AG04450 (cell line): Measurements from ENCODE around the gene NTNG1. TPM values are rescaled to one million over a fixed set of nuclear protein-coding genes. Genes with fewer than 3 reads are reported as not detected.

Experiments used
- CTCF ChIA-PET: fragments of 300-600, 350-600 bp; formaldehyde crosslinking; extraction: SDS; loops from one replicate; lab custom pipeline; 2022; ENCODE audit warnings: antibody characterized with exemption, inconsistent platforms; lab: Charles Lee
- POLR2A ChIA-PET: fragments of 350-600 bp; formaldehyde crosslinking; extraction: SDS; loops from one replicate; lab custom pipeline; 2021; ENCODE audit warnings: antibody characterized with exemption, inconsistent platforms; lab: Yijun Ruan, JAX
- DNase-seq: peaks from one replicate; pipeline ENCODE4 v3.0.0-alpha.2; 2011; ENCODE audit warnings: low read depth, low spot score
- H3K27ac ChIP-seq: one replicate; pipeline ENCODE4 v1.5.1; 2012; ENCODE audit warnings: low read depth, low read length, control low read depth
- H3K27me3 ChIP-seq: one replicate; pipeline ENCODE4 v1.6.0; 2012; ENCODE audit warnings: low read length; ENCODE audit not compliant: control insufficient read depth, insufficient read depth
- H3K4me3 ChIP-seq: 2 replicates; pipeline ENCODE4 v1.5.1; 2011; ENCODE audit warnings: mild to moderate bottlenecking, low read depth, low read length, control low read depth
- H3K9me3 ChIP-seq: 2 replicates; pipeline ENCODE4 v1.5.1; 2012; ENCODE audit warnings: low read length; ENCODE audit not compliant: control insufficient read depth, insufficient read depth
- CTCF ChIP-seq: IDR thresholded peaks from 2 replicates; pipeline ENCODE4 v1.5.1; 2011; ENCODE audit warnings: low read depth, low read length, control low read depth, inconsistent platforms
- polyA plus RNA-seq: library from polyadenylated mRNA; depleted of rRNA; stranded (reverse); fragments of >200 nt; gene quantifications from 2 replicates; pipeline ENCODE4 v1.2.3, GENCODE V29; 2011

Gene NTNG1
- polyA plus RNA-seq, 1 experiment = 0.32 TPM

- no peak for TF ChIP-seq CTCF
- Histone ChIP-seq H3K27me3 (no peaks in the 10 kb centered on the region), H3K4me3 (no peak overlapping the region), H3K9me3 (no peaks in the 10 kb centered on the region), H3K27ac (no peak overlapping the region)
- ChIA-PET POLR2A (no interaction called here), CTCF (no interaction called here)
- no peak for DNase-seq
Measured at GRCh38 chr1:107309962-107310361, 169.1 kb downstream of the NTNG1 start.

DNA sequence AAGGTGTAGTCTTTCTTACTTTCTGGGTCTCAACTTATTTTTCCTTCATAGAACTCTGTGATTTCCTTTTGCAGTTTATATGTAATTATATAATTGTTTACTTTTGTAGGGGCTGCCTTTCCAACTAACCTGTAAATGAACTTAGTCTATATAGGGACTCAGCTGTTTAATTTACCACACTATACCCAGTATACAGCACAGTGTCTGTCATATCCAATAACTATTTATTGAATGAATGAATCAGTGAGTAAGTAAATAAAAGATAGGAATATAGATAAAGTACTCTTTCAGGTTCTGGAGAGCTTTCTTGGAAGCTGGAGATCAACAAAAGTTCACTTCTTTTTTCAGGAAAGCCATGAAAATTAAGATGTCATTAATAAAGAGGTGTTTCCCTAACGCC is 174.8 kb downstream of the NTNG1 start:
- DNase-seq = no peak
- Histone ChIP-seq H3K9me3 (no peaks in the 10 kb centered on the region), H3K27ac (no peak overlapping the region), H3K27me3 (no peaks in the 10 kb centered on the region), H3K4me3 (no peak overlapping the region)
- TF ChIP-seq CTCF = no peak
- CTCF ChIA-PET = no interaction called here
- POLR2A ChIA-PET = no interaction called here

DNA sequence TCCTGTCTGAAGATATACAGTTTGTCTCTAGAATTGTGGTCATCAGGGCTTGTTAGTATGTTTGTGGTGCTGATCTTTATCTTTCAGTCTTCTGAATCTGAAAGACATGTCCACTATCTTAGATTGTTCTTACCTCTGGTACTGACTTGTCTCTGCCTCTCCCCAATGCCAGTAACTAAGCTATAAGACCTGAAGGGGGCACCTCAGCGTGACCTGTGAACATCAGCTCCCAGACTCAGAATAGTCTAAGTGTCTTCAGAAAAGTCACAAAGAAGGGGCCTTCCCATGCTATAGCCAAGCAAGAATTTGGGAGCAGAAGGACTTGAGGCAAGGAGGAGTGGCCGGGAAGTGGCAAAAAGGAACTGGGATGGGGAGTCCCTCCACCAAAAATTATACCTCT is 178.1 kb downstream of the NTNG1 start:
- CTCF ChIA-PET = no interaction called here
- POLR2A ChIA-PET = no interaction called here
- H3K27me3 ChIP-seq = no peaks in the 10 kb centered on the region

GRCh38 chr1:107323784-107324183 is 182.9 kb downstream of the NTNG1 start:
- no peak for DNase-seq
- POLR2A ChIA-PET = no interaction called here
- no peaks in the 10 kb centered on the region for H3K9me3 ChIP-seq
- TF ChIP-seq CTCF = no peak
- no peak overlapping the region for H3K4me3 ChIP-seq
- CTCF ChIA-PET = no interaction called here
- H3K27me3 ChIP-seq = no peaks in the 10 kb centered on the region
- no peak overlapping the region for H3K27ac ChIP-seq

More for the DNA sequence above, 178.1 kb downstream of the NTNG1 start:
- Histone ChIP-seq H3K9me3 (no peaks in the 10 kb centered on the region), H3K4me3 (no peak overlapping the region), H3K27ac (no peak overlapping the region)
- no peak for DNase-seq
- TF ChIP-seq CTCF = no peak

DNA sequence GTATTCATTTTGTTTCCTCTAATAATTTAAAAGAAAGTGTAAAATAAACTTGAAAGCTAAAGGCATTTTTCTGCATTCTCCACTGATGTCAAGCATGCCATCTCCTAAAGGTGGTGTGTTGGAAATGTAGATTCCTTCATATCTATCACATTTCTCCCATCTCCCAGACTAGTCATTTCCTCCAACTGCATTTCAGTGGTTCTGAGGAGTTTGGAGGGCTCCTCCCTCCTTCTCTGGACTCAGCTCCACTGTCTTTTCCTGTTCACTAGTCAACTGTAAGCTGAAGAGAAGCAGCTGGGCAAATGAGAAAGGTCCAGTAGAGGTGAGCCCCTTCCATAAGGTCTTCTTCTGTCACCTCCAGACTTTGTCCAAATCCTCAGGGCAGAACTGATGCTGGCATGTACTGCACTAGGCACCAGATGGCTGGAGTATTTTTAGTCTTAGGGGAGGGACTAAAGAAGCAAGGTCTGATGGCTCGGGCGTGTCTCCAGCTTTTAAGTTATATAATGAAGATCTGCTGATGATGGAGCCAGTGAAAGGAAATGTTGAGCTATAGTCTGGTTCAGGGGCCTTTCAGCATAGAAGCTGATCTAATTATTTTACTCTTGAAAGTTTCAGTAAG is 186.1 kb downstream of the NTNG1 start:
- no peak for TF ChIP-seq CTCF
- no peak for DNase-seq
- H3K9me3 ChIP-seq = no peaks in the 10 kb centered on the region
- ChIA-PET CTCF (no interaction called here), POLR2A (no interaction called here)
- H3K27me3 ChIP-seq = no peaks in the 10 kb centered on the region
- H3K27ac ChIP-seq = no peak overlapping the region
- H3K4me3 ChIP-seq = no peak overlapping the region
